HepG2 (cell line): Measurements from ENCODE around the gene DIS3L2. TPM values are rescaled to one million over a fixed set of nuclear protein-coding genes. Genes with fewer than 3 reads are reported as not detected.

Experiments used
- ATAC-seq: fragments of 200-7000 bp; cut with Tn5 transposase; 3 replicates; pipeline ENCODE4 v1.9.1; 2020; ENCODE audit warnings: mild to moderate bottlenecking, moderate library complexity
- BruUV-seq: library from RNA; stranded (reverse); fragments of 400-500 nt; replicated peaks from 2 replicates; lab custom pipeline; 2021; lab: Mats Ljungman, UMichigan
- CTCF ChIA-PET: fragments of 300-600 bp; formaldehyde crosslinking; extraction: SDS; loops from one replicate; lab custom pipeline; 2021; ENCODE audit warnings: low total read pairs, inconsistent platforms, low intra/inter-chr PET ratio; lab: Yijun Ruan, JAX
- POLR2A ChIA-PET: fragments of 350-600 bp; sonication (Branson Sonifier 250); formaldehyde crosslinking; loops from one replicate; lab custom pipeline; 2020; ENCODE audit warnings: antibody characterized with exemption, inconsistent platforms; lab: Yijun Ruan, JAX
- DNase-seq: peaks from one replicate; pipeline ENCODE4 v3.0.0-alpha.2; 2015; ENCODE audit warnings: low spot score
- FAIRE-seq: peaks from 3 replicates; lab custom pipeline; 2011; peaks lifted over from hg19 to GRCh38; lab: Jason Lieb, UNC
- H2AFZ ChIP-seq: one replicate; pipeline ENCODE4 v1.6.1; 2011; ENCODE audit warnings: low read length, inconsistent platforms
- H3K27ac ChIP-seq: fragments of 300-600 bp; 3 replicates; pipeline ENCODE4 v1.8.0; 2011; ENCODE audit warnings: mixed run types, mild to moderate bottlenecking, mixed read lengths, low read length, inconsistent platforms; ENCODE audit not compliant: insufficient read depth; ENCODE audit errors: extremely low read length
- H3K27me3 ChIP-seq, 2 experiments: fragments of 200-600 bp in 1 of 2; 2 replicates in 1 of 2; 3 replicates in 1 of 2; pipeline versions ENCODE4 v1.6.0 to v1.8.0; 2011; ENCODE audit warnings: low read length in 2 of 2, mild to moderate bottlenecking in 2 of 2, moderate library complexity in 2 of 2, inconsistent platforms in 1 of 2; ENCODE audit not compliant: insufficient read depth in 2 of 2, control insufficient read depth in 1 of 2
- H3K36me3 ChIP-seq, 2 experiments: fragments of 200-600 bp in 1 of 2; replicated peaks in 1 of 2; 2 replicates in 1 of 2; 3 replicates in 1 of 2; pipeline versions ENCODE4 v1.5.1 to v1.8.0; 2011; ENCODE audit warnings: low read length in 2 of 2, inconsistent platforms in 1 of 2; ENCODE audit not compliant: insufficient read depth in 2 of 2, control insufficient read depth in 1 of 2
- H3K4me1 ChIP-seq: 2 replicates; pipeline ENCODE4 v1.5.1; 2012; ENCODE audit warnings: low read length, inconsistent platforms; ENCODE audit not compliant: insufficient read depth
- H3K4me2 ChIP-seq: 2 replicates; pipeline ENCODE4 v1.6.0; 2011; ENCODE audit warnings: low read depth, low read length, inconsistent platforms
- H3K4me3 ChIP-seq, 3 experiments: fragments of 200-600 bp in 1 of 3; sonication (generic), shearing (Covaris generic) in 1 of 3; replicated peaks in 1 of 3; 2 replicates each; pipeline ENCODE4 v1.5.1; 2011 to 2016; ENCODE audit warnings: low read length in 3 of 3, inconsistent platforms in 2 of 3, low read depth in 2 of 3, mild to moderate bottlenecking in 2 of 3, control low read depth in 1 of 3, mixed read lengths in 1 of 3; ENCODE audit not compliant: insufficient read depth in 1 of 3
- H3K79me2 ChIP-seq: one replicate; pipeline ENCODE4 v1.6.1; 2011; ENCODE audit warnings: low read length, inconsistent platforms; ENCODE audit not compliant: insufficient read depth
- H3K9ac ChIP-seq: 2 replicates; pipeline ENCODE4 v1.6.0; 2011; ENCODE audit warnings: mild to moderate bottlenecking, low read depth, low read length, inconsistent platforms; ENCODE audit not compliant: insufficient read depth
- H3K9me3 ChIP-seq: 2 replicates; pipeline ENCODE4 v1.5.1; 2012; ENCODE audit warnings: mild to moderate bottlenecking, low read length
- H4K20me1 ChIP-seq: 2 replicates; pipeline ENCODE4 v1.6.0; 2011; ENCODE audit warnings: inconsistent platforms, mild to moderate bottlenecking, low read length, moderate library complexity; ENCODE audit not compliant: insufficient read depth
- NCOA5 ChIP-seq: sonication (generic); formaldehyde crosslinking; IDR thresholded peaks from 2 replicates; pipeline ENCODE4 v1.4.0; 2020; ENCODE audit warnings: missing genetic modification reagents
- PTBP1 ChIP-seq: fragments of 200-400 bp; formaldehyde crosslinking; IDR thresholded peaks from 2 replicates; pipeline ENCODE4 v1.6.1; 2018; ENCODE audit warnings: low read length, low read depth; ENCODE audit not compliant: poor library complexity, severe bottlenecking
- RERE ChIP-seq: IDR thresholded peaks from 2 replicates; pipeline ENCODE4 v1.6.1; 2016; ENCODE audit warnings: low read depth, missing genetic modification reagents, missing compliant biosample characterization
- SNAPC2 ChIP-seq: sonication (generic); formaldehyde crosslinking; IDR thresholded peaks from 2 replicates; pipeline ENCODE4 v1.8.1; 2022; ENCODE audit warnings: mild to moderate bottlenecking, missing genetic modification reagents
- SRY ChIP-seq: sonication (generic); formaldehyde crosslinking; IDR thresholded peaks from 2 replicates; pipeline ENCODE4 v1.8.0; 2022; ENCODE audit warnings: mild to moderate bottlenecking, missing genetic modification reagents
- ZNF124 ChIP-seq: sonication (generic); formaldehyde crosslinking; IDR thresholded peaks from 2 replicates; pipeline ENCODE4 v1.4.0; 2020; ENCODE audit warnings: missing genetic modification reagents
- ZNF224 ChIP-seq: sonication (generic); formaldehyde crosslinking; IDR thresholded peaks from 2 replicates; pipeline ENCODE4 v1.5.0; 2020; ENCODE audit warnings: mild to moderate bottlenecking, missing genetic modification reagents
- ZNF704 ChIP-seq: sonication (generic); formaldehyde crosslinking; IDR thresholded peaks from 2 replicates; pipeline ENCODE4 v1.8.1; 2023; ENCODE audit warnings: mild to moderate bottlenecking, inconsistent platforms, moderate library complexity, missing genetic modification reagents, borderline replicate concordance
- ZNF792 ChIP-seq: IDR thresholded peaks from 2 replicates; pipeline ENCODE4 v1.6.1; 2016
- WGBS: methylation state at CpG from one replicate; pipeline ENCODE4 v1.1.6; 2017; ENCODE audit warnings: low lambda C conversion rate; 5-methylcytosine and 5-hydroxymethylcytosine counted together
- in situ Hi-C: cut with HindIII; loops from 2 replicates; pipeline ENCODE4 v1.10.0; 2017; ENCODE audit warnings: low pct_unique_long_range_greater_than_20kb; ENCODE audit not compliant: extremely low pct_ligation_motif_present
- intact Hi-C: fragments of 100-400 bp; cut with micrococcal nuclease; formaldehyde crosslinking; loops from one replicate; pipeline ENCODE4 v1.10.0; 2022; ENCODE audit not compliant: unreplicated experiment
- polyA plus RNA-seq, 8 experiments: library from polyadenylated mRNA; depleted of rRNA in 3 of 8; stranded (reverse) in 7 of 8; unstranded in 1 of 8; fragments of >200 nt; fragmentation: Illumina TruSeq in 4 of 8; extraction: Trizol in 4 of 8; gene quantifications; 2 replicates each; pipeline versions ENCODE4 v1.2.1 to v1.2.3, GENCODE V29; 2011 to 2016; ENCODE audit warnings: low read depth in 4 of 8, missing spikeins in 1 of 8, mixed read lengths in 1 of 8; ENCODE audit not compliant: insufficient read depth in 1 of 8
- total RNA-seq, 5 experiments: library from RNA; depleted of rRNA; stranded (reverse); fragments of >200 nt; fragmentation: Illumina TruSeq; extraction: Trizol; gene quantifications; 2 replicates each; pipeline ENCODE4 v1.2.3, GENCODE V29; 2016; ENCODE audit warnings: low read depth in 1 of 5
- TF ChIP-seq, protein P1 (sequence below): sonication (generic); formaldehyde crosslinking; IDR thresholded peaks from 2 replicates; pipeline ENCODE4 v1.4.0; 2020; ENCODE audit warnings: missing genetic modification reagents

The DIS3L2 gene
- total and polyA plus RNA-seq, 2 of the 13 experiments (the other 11 are each of a cell fraction or from before 2014, with no cell fraction given): 7.0 to 23.9 TPM

- TF ChIP-seq RERE (CRISPR knock-in tag) (no peak), ZNF224 (CRISPR knock-in tag) (no peak), ZNF792 (CRISPR knock-in tag) (no peak), NCOA5 (CRISPR knock-in tag) (no peak)
Measured at GRCh38 chr2:232170396-232170795, 208.9 kb downstream of the DIS3L2 start (continued).

DNA sequence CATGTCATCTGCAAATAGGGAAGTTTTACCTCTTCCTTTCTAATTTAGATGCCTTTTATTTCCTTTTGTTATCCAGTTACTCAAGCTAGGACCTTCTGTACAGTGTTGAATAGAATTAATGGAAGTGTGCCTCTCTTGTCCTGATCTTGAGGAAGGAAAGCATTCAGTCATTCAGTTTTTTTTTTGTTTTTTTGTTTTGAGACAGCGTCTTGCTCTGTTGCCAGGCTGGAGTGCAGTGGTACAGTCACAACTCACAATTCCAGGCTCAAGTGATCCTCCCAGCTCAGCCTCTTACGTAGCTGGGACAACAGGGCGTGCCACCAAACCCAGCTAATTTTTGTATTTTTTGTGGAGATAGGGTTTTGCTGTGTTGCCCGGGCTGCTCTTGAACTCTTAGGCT lies 213.1 kb downstream of the DIS3L2 start:
- POLR2A ChIA-PET: no interaction called here
- TF ChIP-seq SNAPC2 (no peak), SRY (CRISPR knock-in tag) (no peak), ZNF124 (CRISPR knock-in tag) (no peak), ZNF704 (no peak), PTBP1 (no peak)
- TF ChIP-seq, protein P1, sequence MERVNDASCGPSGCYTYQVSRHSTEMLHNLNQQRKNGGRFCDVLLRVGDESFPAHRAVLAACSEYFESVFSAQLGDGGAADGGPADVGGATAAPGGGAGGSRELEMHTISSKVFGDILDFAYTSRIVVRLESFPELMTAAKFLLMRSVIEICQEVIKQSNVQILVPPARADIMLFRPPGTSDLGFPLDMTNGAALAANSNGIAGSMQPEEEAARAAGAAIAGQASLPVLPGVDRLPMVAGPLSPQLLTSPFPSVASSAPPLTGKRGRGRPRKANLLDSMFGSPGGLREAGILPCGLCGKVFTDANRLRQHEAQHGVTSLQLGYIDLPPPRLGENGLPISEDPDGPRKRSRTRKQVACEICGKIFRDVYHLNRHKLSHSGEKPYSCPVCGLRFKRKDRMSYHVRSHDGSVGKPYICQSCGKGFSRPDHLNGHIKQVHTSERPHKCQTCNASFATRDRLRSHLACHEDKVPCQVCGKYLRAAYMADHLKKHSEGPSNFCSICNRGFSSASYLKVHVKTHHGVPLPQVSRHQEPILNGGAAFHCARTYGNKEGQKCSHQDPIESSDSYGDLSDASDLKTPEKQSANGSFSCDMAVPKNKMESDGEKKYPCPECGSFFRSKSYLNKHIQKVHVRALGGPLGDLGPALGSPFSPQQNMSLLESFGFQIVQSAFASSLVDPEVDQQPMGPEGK (CRISPR knock-in tag): no peak

More for the DNA sequence above, 213.1 kb downstream of the DIS3L2 start:
- Histone ChIP-seq H3K27me3 (no peaks in the 10 kb centered on the region), H3K79me2 (no peaks in the 10 kb centered on the region), H2AFZ (no peak overlapping the region), H3K4me3 (no peak overlapping the region), H3K4me1 (no peaks in the 10 kb centered on the region), H3K36me3 (no peaks in the 10 kb centered on the region), H3K4me2 (no peak overlapping the region), H3K9me3 (no peaks in the 10 kb centered on the region), H3K9ac (no peak overlapping the region), H3K27ac (no peak overlapping the region), H4K20me1 (no peaks in the 10 kb centered on the region)
- WGBS: 95% methylated on average over 4 of the region's 4 CpGs
- no peak for FAIRE-seq
- no peak for ATAC-seq
- CTCF ChIA-PET: no interaction called here
- DNase-seq: no peak
- in situ Hi-C loops (no loop called here), intact Hi-C loops (no loop called here)
- BruUV-seq: no TSS peak
